PFSK-1 (cell line): ENCODE data around the gene SAMD10.

Experiments
- FOXP2 ChIP-seq: optimal IDR thresholded peaks from 2 replicates; pipeline ENCODE3; 2011; ENCODE audit warnings: borderline replicate concordance, control low read depth, inconsistent platforms; ENCODE audit not compliant: insufficient read depth; ENCODE audit errors: extremely low read length, extremely low read depth
- POLR2AphosphoS5 ChIP-seq: IDR thresholded peaks from 2 replicates; pipeline ENCODE4 v1.6.1; 2012; ENCODE audit warnings: low read depth, mild to moderate bottlenecking, control low read depth, low read length, moderate library complexity
- REST ChIP-seq, 2 experiments: IDR thresholded peaks; 2 replicates each; pipeline versions ENCODE4 v1.6.1 to v1.8.0; 2011 to 2012; ENCODE audit warnings: low read depth in 2 of 2, low read length in 2 of 2, control low read depth in 1 of 2, inconsistent platforms in 1 of 2, mild to moderate bottlenecking in 1 of 2, moderate library complexity in 1 of 2; ENCODE audit not compliant: insufficient read depth in 1 of 2
- SIN3A ChIP-seq: IDR thresholded peaks from 2 replicates; pipeline ENCODE4 v1.6.1; 2012; ENCODE audit warnings: mild to moderate bottlenecking, low read length, moderate library complexity, borderline replicate concordance; ENCODE audit not compliant: insufficient read depth
- TAF1 ChIP-seq: IDR thresholded peaks from 2 replicates; pipeline ENCODE4 v1.6.1; 2012; ENCODE audit warnings: low read length, control low read depth, borderline replicate concordance; ENCODE audit not compliant: insufficient read depth

DNA sequence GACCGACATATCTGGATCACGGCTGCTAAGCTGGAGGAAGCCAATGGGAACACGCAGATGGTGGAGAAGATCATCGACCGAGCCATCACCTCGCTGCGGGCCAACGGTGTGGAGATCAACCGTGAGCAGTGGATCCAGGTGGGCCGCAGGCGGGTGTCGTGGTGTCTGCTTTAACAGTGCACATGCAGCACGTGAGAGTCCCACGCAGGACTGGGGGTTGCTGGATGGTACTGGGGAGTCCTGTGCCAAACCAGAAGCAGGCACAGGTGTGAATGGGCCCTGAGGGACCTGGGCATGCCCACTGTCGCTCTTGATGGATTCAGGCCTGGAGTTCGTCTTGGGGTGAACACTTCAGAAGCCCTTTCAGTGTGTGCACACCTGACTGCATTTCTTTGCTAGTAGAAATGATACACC is 31.9 kb upstream of the SAMD10 start:
- TF ChIP-seq TAF1 (no peak), FOXP2 (no peak), POLR2AphosphoS5 (no peak), SIN3A (no peak), REST (IDR thresholded peaks at IDR 0.05; ENCODE audit: insufficient read depth in 1 of 2, low read depth in 2 of 2, low read length in 2 of 2) (no peak)
